Panc1 (cell line): Measurements from ENCODE around the gene NFATC1.

Source experiments
- CTCF ChIP-seq: fragments of 450-650 bp; IDR thresholded peaks from 2 replicates; pipeline ENCODE4 v1.5.1; 2017; ENCODE audit warnings: mild to moderate bottlenecking
- POLR2AphosphoS5 ChIP-seq: IDR thresholded peaks from 2 replicates; pipeline ENCODE4 v1.6.1; 2012; ENCODE audit warnings: mild to moderate bottlenecking, low read depth, low read length, moderate library complexity
- REST ChIP-seq, 2 experiments: IDR thresholded peaks; 2 replicates each; pipeline ENCODE4 v1.6.1; 2011 to 2012; ENCODE audit warnings: low read depth in 2 of 2, control low read depth in 1 of 2, low read length in 1 of 2, mild to moderate bottlenecking in 1 of 2, moderate library complexity in 1 of 2; ENCODE audit not compliant: insufficient read depth in 1 of 2

GRCh38 chr18:79379251-79379905 is 16.4 kb upstream of the NFATC1 start:
- TF ChIP-seq CTCF (no peak), POLR2AphosphoS5 (no peak), REST (IDR thresholded peaks at IDR 0.05; ENCODE audit: insufficient read depth in 1 of 2, low read depth in 2 of 2, low read length in 1 of 2) (no peak)
